Measurements from ENCODE around the gene HS6ST1. TPM values are rescaled to one million over a fixed set of nuclear protein-coding genes. Genes with fewer than 3 reads are reported as not detected.
"Not testable (repeated sequence)": the region's sequence is repeated elsewhere in the genome, so short reads cannot be mapped to it uniquely, and the experiment has no call there.

The HS6ST1 gene
- total RNA-seq, 2 donors from 2014 or later, result 19.3 to 22.9 TPM

GRCh38 chr2:128261245-128262128, 57.2 kb downstream of the HS6ST1 start:
- DNase-seq, result no peak
- intact Hi-C loops (cut with DNase I), result no loop called here
- no peaks in the 10 kb centered on the region for H3K9me3 ChIP-seq
- H3K36me3 ChIP-seq, result no peaks in the 10 kb centered on the region
- no peaks in the 10 kb centered on the region for H3K27me3 ChIP-seq
- no peak overlapping the region for H3K27ac ChIP-seq
- H3K4me1 ChIP-seq, result no peaks in the 10 kb centered on the region
- no peak overlapping the region for H3K9ac ChIP-seq (ENCODE audit: low read depth in 2 of 2, low read length in 2 of 2)
- TF ChIP-seq, protein P1, sequence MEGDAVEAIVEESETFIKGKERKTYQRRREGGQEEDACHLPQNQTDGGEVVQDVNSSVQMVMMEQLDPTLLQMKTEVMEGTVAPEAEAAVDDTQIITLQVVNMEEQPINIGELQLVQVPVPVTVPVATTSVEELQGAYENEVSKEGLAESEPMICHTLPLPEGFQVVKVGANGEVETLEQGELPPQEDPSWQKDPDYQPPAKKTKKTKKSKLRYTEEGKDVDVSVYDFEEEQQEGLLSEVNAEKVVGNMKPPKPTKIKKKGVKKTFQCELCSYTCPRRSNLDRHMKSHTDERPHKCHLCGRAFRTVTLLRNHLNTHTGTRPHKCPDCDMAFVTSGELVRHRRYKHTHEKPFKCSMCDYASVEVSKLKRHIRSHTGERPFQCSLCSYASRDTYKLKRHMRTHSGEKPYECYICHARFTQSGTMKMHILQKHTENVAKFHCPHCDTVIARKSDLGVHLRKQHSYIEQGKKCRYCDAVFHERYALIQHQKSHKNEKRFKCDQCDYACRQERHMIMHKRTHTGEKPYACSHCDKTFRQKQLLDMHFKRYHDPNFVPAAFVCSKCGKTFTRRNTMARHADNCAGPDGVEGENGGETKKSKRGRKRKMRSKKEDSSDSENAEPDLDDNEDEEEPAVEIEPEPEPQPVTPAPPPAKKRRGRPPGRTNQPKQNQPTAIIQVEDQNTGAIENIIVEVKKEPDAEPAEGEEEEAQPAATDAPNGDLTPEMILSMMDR (IDR thresholded peaks at IDR 0.05), result no peak
- H3K4me3 ChIP-seq, result no peak overlapping the region

GRCh38 chr2:128260239-128261138, 58.2 kb downstream of the HS6ST1 start:
- Histone ChIP-seq H3K9me3 (no peaks in the 10 kb centered on the region), H3K9ac (ENCODE audit: low read depth in 2 of 2, low read length in 2 of 2) (no peak overlapping the region), H3K36me3 (no peaks in the 10 kb centered on the region), H3K4me1 (no peaks in the 10 kb centered on the region), H3K27ac (no peak overlapping the region), H3K27me3 (no peaks in the 10 kb centered on the region), H3K4me3 (no peak overlapping the region)
- intact Hi-C loops (cut with DNase I), result no loop called here
- DNase-seq, result no peak
- TF ChIP-seq, protein P1 (IDR thresholded peaks at IDR 0.05), result no peak

- no peak overlapping the region for H3K4me3 ChIP-seq
- intact Hi-C loops (cut with DNase I), result no loop called here
- no peaks in the 10 kb centered on the region for H3K36me3 ChIP-seq
- no peaks in the 10 kb centered on the region for H3K9me3 ChIP-seq
- no peaks in the 10 kb centered on the region for H3K4me1 ChIP-seq
- H3K27ac ChIP-seq, result no peak overlapping the region
- no peak for DNase-seq
- H3K9ac ChIP-seq (ENCODE audit: low read depth in 2 of 2, low read length in 2 of 2), result no peak overlapping the region
- H3K27me3 ChIP-seq, result no peaks in the 10 kb centered on the region
- TF ChIP-seq, protein P1 (IDR thresholded peaks at IDR 0.05), result no peak
Measured at GRCh38 chr2:128259585-128259984, 59.1 kb downstream of the HS6ST1 start.

- no peak for DNase-seq
- intact Hi-C loops (cut with DNase I), result no loop called here
Measured at GRCh38 chr2:128258218-128258617, 60.5 kb downstream of the HS6ST1 start.

GRCh38 chr2:128252501-128252900, 66.2 kb downstream of the HS6ST1 start:
- no peak for DNase-seq
- Histone ChIP-seq H3K36me3 (no peaks in the 10 kb centered on the region), H3K9ac (ENCODE audit: low read depth in 2 of 2, low read length in 2 of 2) (no peak overlapping the region), H3K9me3 (no peaks in the 10 kb centered on the region), H3K4me3 (no peak overlapping the region), H3K27me3 (no peaks in the 10 kb centered on the region), H3K27ac (no peak overlapping the region), H3K4me1 (no peaks in the 10 kb centered on the region)
- intact Hi-C loops (cut with DNase I), result no loop called here
- TF ChIP-seq, protein P1 (IDR thresholded peaks at IDR 0.05), result no peak

More at GRCh38 chr2:128258218-128258617, 60.5 kb downstream of the HS6ST1 start:
- H3K36me3 ChIP-seq, result no peaks in the 10 kb centered on the region
- no peak overlapping the region for H3K27ac ChIP-seq
- no peaks in the 10 kb centered on the region for H3K4me1 ChIP-seq
- TF ChIP-seq, protein P1 (IDR thresholded peaks at IDR 0.05), result no peak
- H3K9ac ChIP-seq (ENCODE audit: low read depth in 2 of 2, low read length in 2 of 2), result no peak overlapping the region
- H3K9me3 ChIP-seq, result no peaks in the 10 kb centered on the region
- no peak overlapping the region for H3K4me3 ChIP-seq
- H3K27me3 ChIP-seq, result no peaks in the 10 kb centered on the region

GRCh38 chr2:128252086-128252485, 66.6 kb downstream of the HS6ST1 start:
- H3K4me1 ChIP-seq; H3K4me3 ChIP-seq; H3K9me3 ChIP-seq; H3K9ac ChIP-seq (ENCODE audit: low read depth in 2 of 2, low read length in 2 of 2); H3K36me3 ChIP-seq; DNase-seq; intact Hi-C loops (cut with DNase I); H3K27ac ChIP-seq; H3K27me3 ChIP-seq: not testable (repeated sequence)
